Transverse colon (tissue), 4 donors: ENCODE measurements around the gene DOCK10.

Source experiments
- POLR2A ChIP-seq: fragments of 450-650 bp; IDR thresholded peaks from one replicate; pipeline ENCODE4 v1.6.1; 2016; ENCODE audit warnings: antibody characterized with exemption, mild to moderate bottlenecking, moderate library complexity
- POLR2AphosphoS5 ChIP-seq, 3 donors: sonication (generic); formaldehyde crosslinking; IDR thresholded peaks; one replicate each; pipeline ENCODE4 v1.6.1; 2016; ENCODE audit warnings: antibody characterized with exemption in 3 of 3
- TF ChIP-seq, protein P1 (sequence below), 5 experiments: fragments of 200-600 bp in 3 of 5; fragments of 450-650 bp in 2 of 5; sonication (generic) in 3 of 5; IDR thresholded peaks; 1 replicate in 2 of 5; 2 replicates in 3 of 5; pipeline ENCODE4 v1.5.1; 2016 to 2017; ENCODE audit warnings: antibody characterized with exemption in 5 of 5, inconsistent platforms in 3 of 5, mild to moderate bottlenecking in 2 of 5, moderate library complexity in 1 of 5

DNA sequence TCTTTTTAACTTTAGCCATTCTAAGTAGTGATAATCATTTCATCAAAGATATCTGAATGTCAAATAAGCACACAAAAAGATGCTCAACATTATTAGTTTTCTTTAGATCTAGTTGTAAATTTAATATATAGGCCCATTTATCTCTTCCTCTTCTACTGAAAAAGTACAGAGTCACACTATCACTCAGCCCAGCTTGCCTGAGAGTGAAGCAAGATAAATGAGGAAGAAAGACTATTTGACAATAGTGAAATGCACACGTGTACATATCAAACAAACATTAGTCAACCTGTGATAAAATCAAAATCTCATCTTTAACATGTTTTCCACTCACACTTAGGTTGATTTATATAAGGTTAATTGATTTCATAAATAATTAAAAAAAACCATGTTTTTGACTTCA, 242.6 kb downstream of the DOCK10 start:
- TF ChIP-seq POLR2A (no peak), POLR2AphosphoS5 (IDR thresholded peaks at IDR 0.05) (no peak)
- TF ChIP-seq, protein P1, sequence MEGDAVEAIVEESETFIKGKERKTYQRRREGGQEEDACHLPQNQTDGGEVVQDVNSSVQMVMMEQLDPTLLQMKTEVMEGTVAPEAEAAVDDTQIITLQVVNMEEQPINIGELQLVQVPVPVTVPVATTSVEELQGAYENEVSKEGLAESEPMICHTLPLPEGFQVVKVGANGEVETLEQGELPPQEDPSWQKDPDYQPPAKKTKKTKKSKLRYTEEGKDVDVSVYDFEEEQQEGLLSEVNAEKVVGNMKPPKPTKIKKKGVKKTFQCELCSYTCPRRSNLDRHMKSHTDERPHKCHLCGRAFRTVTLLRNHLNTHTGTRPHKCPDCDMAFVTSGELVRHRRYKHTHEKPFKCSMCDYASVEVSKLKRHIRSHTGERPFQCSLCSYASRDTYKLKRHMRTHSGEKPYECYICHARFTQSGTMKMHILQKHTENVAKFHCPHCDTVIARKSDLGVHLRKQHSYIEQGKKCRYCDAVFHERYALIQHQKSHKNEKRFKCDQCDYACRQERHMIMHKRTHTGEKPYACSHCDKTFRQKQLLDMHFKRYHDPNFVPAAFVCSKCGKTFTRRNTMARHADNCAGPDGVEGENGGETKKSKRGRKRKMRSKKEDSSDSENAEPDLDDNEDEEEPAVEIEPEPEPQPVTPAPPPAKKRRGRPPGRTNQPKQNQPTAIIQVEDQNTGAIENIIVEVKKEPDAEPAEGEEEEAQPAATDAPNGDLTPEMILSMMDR (IDR thresholded peaks at IDR 0.05): no peak
